ENCODE measurements around the gene KCNIP2.
A peak's percentile ranks its signal among the peaks of the same experiment; 100 is the strongest.

KCNIP2 gene

DNA sequence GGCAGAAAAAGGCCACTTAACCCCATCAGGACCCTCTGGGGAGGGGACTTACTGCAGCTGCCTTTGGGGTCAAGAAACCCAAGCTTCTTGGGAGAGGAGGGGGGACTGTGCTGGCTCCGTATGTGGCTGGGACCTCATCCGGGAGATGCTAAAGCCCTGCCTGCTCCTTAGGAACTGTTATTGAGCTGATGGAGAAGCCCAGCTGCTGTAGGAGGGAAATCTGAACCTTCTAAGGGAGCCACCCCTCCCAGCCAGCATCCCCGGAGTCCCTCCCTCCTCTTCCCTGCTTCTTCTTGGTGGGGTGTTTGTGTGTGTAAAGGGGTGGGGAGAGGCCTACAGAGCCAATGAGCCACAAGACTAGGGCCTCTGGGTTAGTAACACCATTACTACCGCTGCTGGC lies 8.2 kb downstream of the KCNIP2 start:
- TF ChIP-seq, protein P1, sequence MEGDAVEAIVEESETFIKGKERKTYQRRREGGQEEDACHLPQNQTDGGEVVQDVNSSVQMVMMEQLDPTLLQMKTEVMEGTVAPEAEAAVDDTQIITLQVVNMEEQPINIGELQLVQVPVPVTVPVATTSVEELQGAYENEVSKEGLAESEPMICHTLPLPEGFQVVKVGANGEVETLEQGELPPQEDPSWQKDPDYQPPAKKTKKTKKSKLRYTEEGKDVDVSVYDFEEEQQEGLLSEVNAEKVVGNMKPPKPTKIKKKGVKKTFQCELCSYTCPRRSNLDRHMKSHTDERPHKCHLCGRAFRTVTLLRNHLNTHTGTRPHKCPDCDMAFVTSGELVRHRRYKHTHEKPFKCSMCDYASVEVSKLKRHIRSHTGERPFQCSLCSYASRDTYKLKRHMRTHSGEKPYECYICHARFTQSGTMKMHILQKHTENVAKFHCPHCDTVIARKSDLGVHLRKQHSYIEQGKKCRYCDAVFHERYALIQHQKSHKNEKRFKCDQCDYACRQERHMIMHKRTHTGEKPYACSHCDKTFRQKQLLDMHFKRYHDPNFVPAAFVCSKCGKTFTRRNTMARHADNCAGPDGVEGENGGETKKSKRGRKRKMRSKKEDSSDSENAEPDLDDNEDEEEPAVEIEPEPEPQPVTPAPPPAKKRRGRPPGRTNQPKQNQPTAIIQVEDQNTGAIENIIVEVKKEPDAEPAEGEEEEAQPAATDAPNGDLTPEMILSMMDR (IDR thresholded peaks at IDR 0.05; ENCODE audit: low read depth, low read length): no peak
- no peak for DNase-seq (ENCODE audit: low read depth in 2 of 2)
- no peak overlapping the region for H3K4me3 ChIP-seq (replicated peaks in 1 of 2; ENCODE audit: low read depth in 2 of 2, low read length in 2 of 2)

DNA sequence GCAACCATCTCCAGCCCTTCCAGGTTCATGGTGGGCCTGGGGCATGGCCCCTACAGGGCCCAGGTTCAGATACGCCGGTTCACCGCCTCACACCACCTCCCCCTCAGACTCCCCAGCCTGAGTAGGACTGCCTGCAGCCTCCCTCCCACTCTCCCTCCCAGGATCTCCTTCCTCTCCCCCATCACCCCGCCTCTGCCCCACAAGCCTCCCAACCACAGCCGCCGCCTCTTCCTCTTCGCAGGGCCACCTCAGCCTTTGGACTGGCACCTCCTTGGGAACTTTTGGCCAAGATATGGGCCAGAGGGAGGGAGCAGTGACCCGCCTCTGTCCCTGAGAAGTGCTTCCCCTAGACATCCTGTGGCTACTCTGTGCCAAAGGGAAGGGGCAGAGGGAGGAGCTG lies 9.3 kb downstream of the KCNIP2 start:
- H3K4me3 ChIP-seq (replicated peaks in 1 of 2; ENCODE audit: low read depth in 2 of 2, low read length in 2 of 2): no peak overlapping the region
- TF ChIP-seq, protein P1 (IDR thresholded peaks at IDR 0.05; ENCODE audit: low read depth, low read length): no peak
- DNase-seq (ENCODE audit: low read depth in 2 of 2): no peak

DNA sequence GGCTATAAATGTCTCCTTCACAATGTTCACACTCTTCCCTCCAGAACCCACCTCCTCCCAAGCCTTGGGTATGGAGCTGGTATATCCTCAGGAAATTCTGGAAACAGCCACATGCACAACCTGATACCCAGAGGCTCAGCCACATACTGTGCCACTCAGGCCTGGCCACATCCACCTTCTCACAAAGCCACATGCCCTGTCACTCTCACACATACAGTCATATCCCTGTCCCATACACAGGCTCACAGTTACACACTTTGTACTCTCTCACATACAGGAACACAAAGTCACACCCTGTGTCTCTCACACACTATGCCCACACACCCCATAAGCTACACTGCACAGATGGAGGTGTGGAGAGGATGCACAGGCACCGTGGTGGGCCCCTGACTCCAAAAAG lies 10.1 kb downstream of the KCNIP2 start:
- TF ChIP-seq, protein P1 (IDR thresholded peaks at IDR 0.05; ENCODE audit: low read depth, low read length): no peak
- no peak overlapping the region for H3K4me3 ChIP-seq (replicated peaks in 1 of 2; ENCODE audit: low read depth in 2 of 2, low read length in 2 of 2)
- DNase-seq (ENCODE audit: low read depth in 2 of 2): no peak

DNA sequence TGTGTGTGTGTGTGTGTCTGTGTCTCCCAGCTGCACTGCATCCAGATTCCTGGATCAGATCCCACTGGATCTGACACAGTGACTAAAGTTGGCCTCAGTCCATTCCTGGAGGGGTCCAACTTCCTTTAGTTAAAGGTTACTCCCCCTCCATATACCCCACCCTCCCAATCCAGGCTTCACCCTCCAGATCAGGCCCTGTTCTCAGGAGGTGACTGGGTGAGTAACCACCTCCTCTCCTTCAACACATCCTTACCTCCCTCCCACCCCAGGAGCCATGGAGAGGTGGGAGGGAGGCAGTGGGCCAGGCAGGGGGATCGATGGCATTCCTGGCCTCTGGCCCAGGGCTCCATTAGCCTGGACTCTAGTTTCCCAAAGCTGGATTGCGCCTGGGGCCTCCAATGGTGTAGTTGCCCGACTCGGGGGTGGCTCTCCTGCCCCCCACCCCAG lies 11.3 kb downstream of the KCNIP2 start:
- H3K4me3 ChIP-seq (replicated peaks in 1 of 2; ENCODE audit: low read depth in 2 of 2, low read length in 2 of 2): no peak overlapping the region
- TF ChIP-seq, protein P1 (IDR thresholded peaks at IDR 0.05; ENCODE audit: low read depth, low read length): no peak
- no peak for DNase-seq (ENCODE audit: low read depth in 2 of 2)

DNA sequence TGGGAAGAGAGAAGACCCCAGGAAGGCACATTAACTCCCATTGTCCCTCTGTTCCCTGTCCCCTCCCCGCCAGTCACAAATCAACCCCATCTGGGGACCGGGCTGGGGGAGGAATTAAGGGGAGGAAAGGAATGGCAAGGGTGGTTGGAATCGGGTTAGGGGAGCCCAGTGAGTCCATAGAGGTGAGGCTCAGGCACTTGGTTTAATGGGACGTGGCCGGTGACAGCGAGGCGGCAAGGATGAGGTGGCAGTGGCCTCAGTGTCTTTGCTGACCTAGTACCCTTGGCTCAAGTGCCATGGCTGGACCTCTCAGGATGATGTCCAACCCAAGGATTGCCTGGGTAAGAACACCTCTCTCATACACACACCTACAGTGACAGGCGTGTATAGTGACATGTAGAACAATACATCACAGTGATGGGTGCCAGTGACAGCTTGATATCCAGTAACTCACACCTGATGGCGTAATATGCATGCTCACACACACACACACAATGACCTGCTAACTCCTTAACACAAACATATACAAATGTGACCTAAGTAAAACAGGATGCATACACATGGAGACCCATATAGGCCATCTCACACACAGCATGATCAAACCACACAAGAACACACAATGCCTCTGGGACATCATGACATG lies 12.3 kb downstream of the KCNIP2 start:
- TF ChIP-seq, protein P1 (IDR thresholded peaks at IDR 0.05; ENCODE audit: low read depth, low read length): no peak
- no peak for DNase-seq (ENCODE audit: low read depth in 2 of 2)

DNA sequence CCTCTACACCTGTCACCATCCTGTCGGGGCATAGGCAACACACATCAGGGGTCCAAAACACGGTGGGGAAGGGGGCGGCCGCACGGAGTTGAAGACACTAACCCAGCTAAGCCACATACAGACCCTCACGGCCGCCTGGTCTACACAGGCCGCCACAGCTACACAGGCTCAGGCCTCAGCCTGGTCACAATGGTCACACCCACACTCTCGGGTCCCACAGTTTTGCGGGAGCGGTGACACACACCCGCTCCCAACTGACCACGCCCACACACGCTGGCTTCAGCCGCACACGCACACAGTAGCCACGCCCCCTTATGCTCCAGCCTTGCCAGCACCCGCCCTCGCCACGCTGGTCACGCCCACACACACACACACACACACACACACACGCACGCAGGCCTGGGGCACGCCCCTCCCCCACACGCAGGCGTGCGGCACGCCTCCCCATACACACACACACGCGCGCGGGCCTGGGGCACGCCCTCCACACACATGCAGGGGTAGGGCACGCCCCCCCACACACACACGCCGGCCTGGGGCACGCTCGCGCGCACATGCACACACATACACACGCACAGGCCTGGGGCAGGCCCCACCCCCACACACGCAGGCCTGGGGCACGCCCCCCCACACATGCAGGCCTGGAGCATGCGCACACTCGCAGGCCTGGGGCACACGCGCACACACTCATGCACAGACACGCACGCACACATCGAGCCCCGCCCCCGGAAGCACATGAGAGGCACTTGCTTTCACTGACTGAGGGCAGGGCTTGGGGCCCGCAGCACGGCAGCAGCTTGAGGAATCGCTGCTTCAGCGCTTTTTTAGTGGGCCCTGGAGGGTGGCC lies 13.1 kb downstream of the KCNIP2 start:
- peak overlapping the region; percentile 51 to 57 for H3K4me3 ChIP-seq (replicated peaks in 1 of 2; ENCODE audit: low read depth in 2 of 2, low read length in 2 of 2)
- TF ChIP-seq, protein P1 (IDR thresholded peaks at IDR 0.05; ENCODE audit: low read depth, low read length): no peak
- DNase-seq (ENCODE audit: low read depth in 2 of 2): peak; percentile 87 to 92

More for the DNA sequence above, 12.3 kb downstream of the KCNIP2 start:
- peak overlapping the region; percentile 51 to 57 for H3K4me3 ChIP-seq (replicated peaks in 1 of 2; ENCODE audit: low read depth in 2 of 2, low read length in 2 of 2)
